ENCODE measurements around the gene PLCXD1.
"Not testable (repeated sequence)": the region's sequence is repeated elsewhere in the genome, so short reads cannot be mapped to it uniquely, and the experiment has no call there.

Gene PLCXD1

DNA sequence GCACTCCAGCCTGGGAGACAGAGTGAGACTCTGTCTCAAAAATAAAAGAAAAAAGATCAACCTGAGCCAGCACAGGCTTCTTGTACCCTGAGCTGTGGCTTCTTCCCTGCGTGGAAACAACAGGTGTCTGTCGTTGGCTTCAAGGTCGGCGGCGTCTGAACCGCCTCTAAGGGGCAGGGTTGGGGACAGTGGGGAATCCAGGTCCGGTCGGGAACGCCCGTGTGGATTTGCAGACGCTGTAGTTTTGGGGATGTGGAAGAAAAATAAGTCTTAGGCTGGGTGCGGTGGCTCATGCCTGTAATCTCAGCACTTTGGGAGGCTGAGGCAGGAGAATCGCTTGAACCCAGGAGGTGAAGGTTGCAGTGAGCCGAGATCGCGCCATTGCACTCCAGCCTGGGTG is 17.2 kb upstream of the PLCXD1 start:
- DNase-seq = not testable (repeated sequence)

DNA sequence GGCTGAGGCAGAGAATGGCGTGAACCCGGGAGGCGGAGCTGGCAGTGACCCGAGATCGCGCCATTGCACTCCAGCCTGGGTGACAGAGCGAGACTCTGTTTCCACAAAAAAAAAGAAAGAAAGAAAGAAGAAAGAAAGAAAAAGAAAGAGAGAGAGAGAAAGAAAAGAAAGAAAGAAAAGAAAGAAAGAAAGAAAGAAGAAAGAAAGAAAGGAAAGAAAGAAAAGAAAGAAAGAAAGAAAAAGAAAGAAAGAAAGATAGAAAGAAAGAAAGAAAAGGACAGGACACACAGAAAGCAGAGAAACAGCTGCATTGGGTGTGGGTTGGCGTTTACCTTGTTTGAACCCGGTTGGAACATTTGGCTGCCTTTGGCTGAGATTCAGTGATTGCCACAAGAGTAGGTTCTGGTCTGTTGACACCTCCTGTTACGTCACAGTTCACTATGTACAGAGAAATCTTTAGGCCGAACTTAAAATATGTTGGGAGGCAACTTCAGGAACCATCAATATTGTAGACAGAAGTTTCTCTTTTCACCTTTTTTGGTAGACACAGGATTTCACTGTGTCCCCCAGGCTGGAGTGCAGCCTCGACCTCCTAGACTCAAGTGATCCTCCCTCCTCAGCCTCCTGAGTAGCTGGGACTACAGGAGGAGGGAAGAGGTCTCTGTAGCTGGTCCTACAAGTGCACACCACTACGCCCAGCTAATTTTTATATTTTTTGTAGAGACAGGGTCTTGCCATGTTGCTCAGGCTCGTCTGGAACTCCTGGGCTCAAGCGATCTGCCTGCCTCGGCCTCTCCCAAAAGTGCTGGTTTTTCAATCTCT is 16.3 kb upstream of the PLCXD1 start:
- DNase-seq = no peak

DNA sequence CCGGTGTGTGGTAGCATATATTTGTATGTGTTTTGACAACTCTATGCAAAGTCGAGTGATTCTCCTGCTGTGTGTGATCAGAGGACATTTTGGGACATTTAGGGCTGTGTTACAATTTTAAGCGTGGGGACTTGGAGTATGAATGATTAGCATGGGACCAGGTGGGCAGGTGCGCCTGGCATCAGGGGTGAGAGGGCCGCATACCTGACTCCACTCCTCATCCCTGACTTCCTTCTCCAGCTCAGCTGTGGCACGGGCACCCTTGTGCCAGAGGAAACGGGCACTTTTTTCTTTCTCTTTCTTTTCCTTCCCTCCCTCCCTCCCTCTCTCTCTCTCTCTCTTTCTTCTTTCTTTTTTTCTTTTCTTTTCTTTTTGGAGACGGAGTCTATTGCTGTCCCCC is 15.7 kb upstream of the PLCXD1 start:
- DNase-seq = no peak

DNA sequence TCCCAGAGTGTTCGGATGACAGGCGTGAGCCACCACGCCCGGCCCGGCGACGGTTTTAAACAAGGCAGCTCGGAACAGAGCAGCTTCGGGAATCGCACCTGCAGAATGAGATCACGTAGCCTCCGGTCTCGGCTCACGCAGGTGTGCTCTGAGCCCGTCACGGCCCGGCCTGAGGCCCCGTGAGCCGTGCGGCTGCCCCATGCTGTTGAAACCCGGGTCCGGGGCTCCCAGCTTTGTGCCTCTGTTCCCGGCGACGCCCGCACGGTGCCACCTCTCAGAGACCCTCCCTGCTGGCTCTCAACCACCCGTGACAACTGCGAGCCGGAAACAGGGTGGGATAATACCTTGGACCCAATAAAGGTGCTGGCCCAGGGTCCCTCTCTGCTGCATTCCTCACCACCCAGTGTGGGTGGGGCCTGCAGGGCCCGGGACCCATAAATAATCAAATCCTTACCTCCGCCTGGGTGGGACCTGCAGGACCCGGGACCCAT is 13.4 kb upstream of the PLCXD1 start:
- no peak for DNase-seq

DNA sequence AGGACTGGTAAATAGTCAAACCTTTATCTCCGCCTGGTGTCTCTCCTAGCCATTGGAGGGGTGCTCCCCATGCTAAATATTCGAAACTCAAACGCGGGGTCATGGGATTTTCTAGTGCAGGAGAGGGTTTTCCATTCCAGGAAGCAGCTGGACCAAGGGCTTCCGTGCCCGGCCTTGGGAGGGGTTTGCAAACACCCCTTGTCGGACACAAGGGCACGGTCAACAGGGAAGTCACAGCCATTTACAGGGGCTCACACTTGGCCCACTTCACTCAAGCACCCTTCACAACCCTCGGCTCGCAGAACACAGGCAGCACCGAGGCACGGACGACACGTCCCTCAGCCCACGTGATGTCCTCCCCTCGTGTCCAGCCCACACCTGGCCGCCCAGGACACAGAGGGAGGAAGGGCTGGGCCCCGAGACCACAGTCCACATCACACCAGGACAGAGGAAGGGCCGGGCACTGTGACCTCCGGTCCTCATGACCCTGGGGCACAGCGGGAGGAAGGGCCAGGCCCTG is 10.3 kb upstream of the PLCXD1 start:
- DNase-seq = no peak

DNA sequence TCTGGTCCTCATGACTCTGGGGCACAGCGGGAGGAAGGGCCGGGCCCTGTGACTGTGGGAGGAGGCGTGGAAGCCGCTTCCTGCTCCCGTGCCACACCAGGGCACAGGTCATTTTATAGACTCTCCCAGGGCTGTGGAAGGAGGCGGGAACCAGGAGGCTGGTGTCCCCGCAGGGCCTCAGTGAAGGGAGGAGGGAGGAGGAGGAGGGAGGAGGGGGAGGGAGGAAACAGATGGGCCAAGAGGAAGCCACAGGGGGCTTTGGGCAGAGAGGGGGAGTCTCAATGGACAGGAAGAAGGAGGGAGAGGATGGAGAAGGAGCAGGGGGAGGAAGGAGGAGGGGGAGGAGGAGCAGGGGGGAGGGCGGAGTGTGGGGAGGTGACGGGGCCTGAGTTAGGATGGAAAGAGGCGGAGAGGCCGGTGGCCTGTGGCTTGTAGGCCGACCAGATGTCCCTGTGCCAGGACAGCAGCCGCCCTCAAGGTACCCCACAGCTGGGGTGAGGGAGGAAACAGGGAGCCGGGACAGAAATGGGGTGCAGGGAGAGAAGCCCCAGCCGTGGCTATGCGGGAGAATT is 6.2 kb upstream of the PLCXD1 start:
- DNase-seq = no peak

- DNase-seq = no peak
These were observed 5.7 kb upstream of the PLCXD1 start for GRCh38 chrX:275476-275966.

DNA sequence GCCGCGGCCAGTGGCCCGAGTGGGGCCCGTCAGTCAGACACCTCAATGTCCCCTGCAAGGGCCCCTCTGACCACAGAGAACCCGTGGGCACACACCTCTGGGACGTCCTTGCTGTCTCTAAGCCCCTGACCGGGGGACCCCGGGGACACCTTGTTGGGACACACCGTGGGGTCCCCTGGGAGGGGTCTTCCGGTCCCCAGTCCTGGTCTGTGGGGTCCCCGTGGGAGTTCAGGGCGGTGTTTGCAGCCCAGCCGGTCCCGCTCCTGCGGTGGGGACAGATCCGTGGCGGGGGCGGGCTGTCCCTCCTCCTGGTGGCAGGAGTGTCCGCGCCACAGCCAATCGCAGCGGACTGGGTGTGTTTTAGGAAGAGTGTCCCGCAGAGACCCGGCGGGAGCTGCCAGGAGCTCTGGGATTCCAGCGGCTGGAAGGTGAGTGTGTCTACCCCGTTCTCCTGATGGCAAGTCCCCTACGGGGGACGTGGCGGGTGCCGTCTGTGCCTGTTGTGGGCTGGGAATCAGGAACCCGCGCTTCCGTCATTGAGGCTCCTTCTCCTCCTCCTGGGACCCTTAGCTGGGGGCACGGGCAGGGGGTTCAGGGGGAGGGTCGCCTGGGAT is 5.1 kb upstream of the PLCXD1 start:
- DNase-seq = no peak

- DNase-seq = no peak
These were observed 4.5 kb upstream of the PLCXD1 start for GRCh38 chrX:276581-277201.

GRCh38 chrX:279757-280604 is 1.2 kb upstream of the PLCXD1 start:
- DNase-seq = not testable (repeated sequence)

- DNase-seq = not testable (repeated sequence)
These were observed 459 bp upstream of the PLCXD1 start for GRCh38 chrX:280722-281121.

- not testable (repeated sequence) for DNase-seq
These were observed 960 bp downstream of the PLCXD1 start for GRCh38 chrX:282000-282681.

- DNase-seq = no peak
These were observed 2.1 kb downstream of the PLCXD1 start for GRCh38 chrX:283115-283845.

DNA sequence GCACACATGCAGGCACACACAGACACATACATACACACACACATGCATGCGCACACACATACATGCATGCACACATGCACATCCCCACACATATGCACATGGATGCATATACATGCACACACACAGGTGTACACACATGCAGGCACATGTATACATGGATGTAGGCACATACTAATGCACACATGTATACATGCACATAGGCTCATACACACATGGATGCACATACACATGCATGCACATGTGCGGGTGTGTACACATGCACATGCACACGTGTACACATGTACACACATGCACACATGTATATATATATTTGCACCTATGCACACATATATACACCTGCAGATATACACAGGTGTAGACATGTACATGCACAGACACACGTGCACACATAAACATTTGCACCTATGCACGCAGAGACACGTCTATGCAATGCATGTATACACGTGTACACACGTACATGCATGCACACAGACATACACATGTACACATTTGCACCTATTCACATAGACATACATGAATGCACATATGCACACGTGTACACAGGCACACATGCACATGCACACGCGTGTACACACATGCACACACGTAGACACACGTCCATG is 4.0 kb downstream of the PLCXD1 start:
- DNase-seq = no peak

DNA sequence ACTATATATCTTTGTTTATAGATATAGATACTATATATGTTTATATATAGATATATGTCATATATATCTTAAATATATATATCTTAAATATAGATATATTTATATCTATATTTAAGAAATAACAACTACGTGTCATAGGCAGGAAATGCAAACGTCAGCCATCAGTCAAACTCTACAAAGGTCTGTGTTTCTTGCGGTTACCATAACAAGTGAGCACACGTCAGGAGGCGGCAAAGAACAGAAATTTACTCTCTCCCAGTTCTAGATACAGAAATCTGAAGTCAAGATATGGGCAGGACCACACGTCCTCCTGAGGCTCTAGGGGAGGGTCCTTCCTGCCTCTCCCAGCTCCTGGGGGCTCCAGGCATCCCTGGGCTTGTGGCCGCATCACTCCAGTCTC is 6.5 kb downstream of the PLCXD1 start:
- DNase-seq = no peak

DNA sequence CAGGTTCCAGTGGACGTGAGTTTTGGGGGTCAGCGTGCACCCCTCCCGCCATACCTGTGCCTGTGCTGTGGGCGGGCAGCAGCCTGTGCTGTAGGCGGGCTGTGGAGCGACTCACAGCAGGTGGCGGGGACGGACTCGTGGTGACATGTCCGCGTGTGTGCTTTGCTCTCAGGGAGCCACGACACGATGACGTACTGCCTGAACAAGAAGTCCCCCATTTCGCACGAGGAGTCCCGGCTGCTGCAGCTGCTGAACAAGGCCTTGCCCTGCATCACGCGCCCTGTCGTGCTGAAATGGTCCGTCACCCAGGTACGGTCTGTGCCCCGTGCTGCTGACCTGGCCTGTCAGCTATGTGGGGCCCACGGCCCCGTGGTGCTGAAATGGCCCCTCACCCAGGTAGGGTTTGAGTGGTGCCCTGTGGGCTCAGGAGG is 7.4 kb downstream of the PLCXD1 start:
- DNase-seq = no peak

GRCh38 chrX:290476-291166 is 9.4 kb downstream of the PLCXD1 start:
- DNase-seq = no peak

DNA sequence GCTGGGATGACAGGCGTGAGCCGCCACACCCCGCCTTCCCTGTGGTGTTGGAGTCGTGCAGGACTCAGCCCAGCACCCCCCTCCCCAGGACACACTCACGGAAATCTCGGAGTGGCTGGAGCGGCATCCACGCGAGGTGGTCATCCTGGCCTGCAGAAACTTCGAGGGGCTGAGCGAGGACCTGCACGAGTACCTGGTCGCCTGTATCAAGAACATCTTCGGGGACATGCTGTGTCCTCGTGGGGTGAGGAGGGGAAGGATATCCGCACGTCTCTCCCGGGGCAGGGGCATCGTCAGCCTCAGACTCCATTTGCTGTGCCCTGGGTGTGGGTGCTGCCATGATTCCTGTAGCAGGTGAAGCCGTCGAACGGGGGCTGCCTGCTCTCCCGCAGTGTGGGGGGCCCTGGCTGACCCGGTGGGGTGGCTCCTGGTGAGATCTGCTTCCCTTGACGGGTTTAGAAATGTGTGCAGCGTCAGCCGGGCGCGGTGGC is 10.3 kb downstream of the PLCXD1 start:
- no peak for DNase-seq
